ENCODE results near the gene FASN. TPM values are rescaled to one million over a fixed set of nuclear protein-coding genes. Genes with fewer than 3 reads are reported as not detected.

FASN gene
- total RNA-seq, 1 experiment from 2014 or later = 433 TPM

DNA sequence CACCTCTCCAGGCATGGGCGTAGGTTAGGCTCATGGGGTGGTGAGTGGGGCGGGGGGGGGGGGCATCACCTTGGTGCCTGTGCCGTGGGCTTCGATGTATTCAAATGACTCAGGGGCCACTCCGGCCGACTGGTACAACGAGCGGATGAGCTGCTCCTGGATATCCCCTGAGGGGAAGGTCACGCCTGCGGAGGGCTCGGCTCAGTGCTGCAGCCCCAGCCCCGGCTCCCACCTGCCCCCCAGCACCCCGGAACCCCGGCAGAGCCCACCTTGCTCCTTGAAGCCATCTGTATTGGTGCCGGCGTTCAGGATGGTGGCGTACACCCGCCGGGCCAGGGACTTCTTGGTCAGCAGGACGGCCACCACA lies 5.4 kb downstream of the FASN start:
- H3K56ac ChIP-seq (ENCODE audit: insufficient read length, low read depth, low read length) = no peak overlapping the region
- H3K36me3 Mint-ChIP-seq (ENCODE audit: insufficient read depth in 1 of 3, low read depth in 3 of 3) = peaks cover 22 to 68% (median 59%) of the 10 kb centered on the region in 3 experiments; a peak in 6 of 7 replicates
- H3K27me3 Mint-ChIP-seq (ENCODE audit: low read depth) = no peaks in the 10 kb centered on the region
- H3K23ac ChIP-seq (ENCODE audit: insufficient read length, low read depth, low read length) = no peak overlapping the region
- H2BK20ac ChIP-seq (ENCODE audit: low read depth, low read length, poor library complexity, severe bottlenecking) = no peak overlapping the region
- no peak overlapping the region for H3K4ac ChIP-seq (ENCODE audit: low read depth, low read length)
- H3K4me1 Mint-ChIP-seq = peaks cover 1 to 10% of the 10 kb centered on the region in 2 experiments; a peak in 2 of 4 replicates
- H4K5ac ChIP-seq (ENCODE audit: insufficient read length, low read depth, low read length) = no peak overlapping the region
- no peak overlapping the region for H3K27ac ChIP-seq (ENCODE audit: insufficient read length, low read depth, low read length)
- H3K27me3 ChIP-seq (ENCODE audit: insufficient read depth, low read length) = no peaks in the 10 kb centered on the region
- no peaks in the 10 kb centered on the region for H3K9me3 ChIP-seq (ENCODE audit: control insufficient read depth, low read depth, low read length)
- WGBS (ENCODE audit: extremely low coverage, insufficient read length, low lambda C conversion rate) = no CpG with 5 or more reads among the region's 20 CpGs
- H3K9me3 Mint-ChIP-seq = no peaks in the 10 kb centered on the region
- H2BK12ac ChIP-seq (ENCODE audit: insufficient read length, low read depth, low read length) = no peak overlapping the region
- no peak overlapping the region for H4K91ac ChIP-seq (ENCODE audit: insufficient read length, low read depth, low read length)
- no peak overlapping the region for H3K4me3 Mint-ChIP-seq
- no peak overlapping the region for H3K27ac Mint-ChIP-seq
- no peak for DNase-seq
- no peaks in the 10 kb centered on the region for H4K20me1 ChIP-seq (ENCODE audit: control insufficient read depth, insufficient read depth, insufficient read length)
- peaks cover 20% of the 10 kb centered on the region; the same call in 1 of the 2 replicates for H3K79me2 ChIP-seq (ENCODE audit: insufficient read depth, low read length)
- no peak overlapping the region for H2AFZ ChIP-seq (ENCODE audit: low read length)
- H3K79me1 ChIP-seq (ENCODE audit: insufficient read depth, low read depth, low read length, poor library complexity, severe bottlenecking) = peaks cover 13% of the 10 kb centered on the region
- no peak overlapping the region for H2BK5ac ChIP-seq (ENCODE audit: insufficient read length, low read length)
- no peak overlapping the region for H3K4me2 ChIP-seq (ENCODE audit: insufficient read depth, insufficient read length, low read length)
- no peak overlapping the region for H3K9ac ChIP-seq (ENCODE audit: extremely low read depth, insufficient read length, low read length)
- no peak overlapping the region for H3K18ac ChIP-seq (ENCODE audit: insufficient read length, low read depth, low read length)
- no peaks in the 10 kb centered on the region for H3K4me1 ChIP-seq (ENCODE audit: insufficient read depth, low read length)
- peaks cover 8% of the 10 kb centered on the region for H3K23me2 ChIP-seq (ENCODE audit: insufficient read length, low read depth, low read length, poor library complexity, severe bottlenecking)
- H2BK120ac ChIP-seq (ENCODE audit: low read depth, low read length, poor library complexity, severe bottlenecking) = no peak overlapping the region
- no peak overlapping the region for H2BK15ac ChIP-seq (ENCODE audit: low read depth, low read length)
- no peak overlapping the region for H4K8ac ChIP-seq (replicated peaks; ENCODE audit: insufficient read length, low read depth, low read length)
- TF ChIP-seq, protein P1, sequence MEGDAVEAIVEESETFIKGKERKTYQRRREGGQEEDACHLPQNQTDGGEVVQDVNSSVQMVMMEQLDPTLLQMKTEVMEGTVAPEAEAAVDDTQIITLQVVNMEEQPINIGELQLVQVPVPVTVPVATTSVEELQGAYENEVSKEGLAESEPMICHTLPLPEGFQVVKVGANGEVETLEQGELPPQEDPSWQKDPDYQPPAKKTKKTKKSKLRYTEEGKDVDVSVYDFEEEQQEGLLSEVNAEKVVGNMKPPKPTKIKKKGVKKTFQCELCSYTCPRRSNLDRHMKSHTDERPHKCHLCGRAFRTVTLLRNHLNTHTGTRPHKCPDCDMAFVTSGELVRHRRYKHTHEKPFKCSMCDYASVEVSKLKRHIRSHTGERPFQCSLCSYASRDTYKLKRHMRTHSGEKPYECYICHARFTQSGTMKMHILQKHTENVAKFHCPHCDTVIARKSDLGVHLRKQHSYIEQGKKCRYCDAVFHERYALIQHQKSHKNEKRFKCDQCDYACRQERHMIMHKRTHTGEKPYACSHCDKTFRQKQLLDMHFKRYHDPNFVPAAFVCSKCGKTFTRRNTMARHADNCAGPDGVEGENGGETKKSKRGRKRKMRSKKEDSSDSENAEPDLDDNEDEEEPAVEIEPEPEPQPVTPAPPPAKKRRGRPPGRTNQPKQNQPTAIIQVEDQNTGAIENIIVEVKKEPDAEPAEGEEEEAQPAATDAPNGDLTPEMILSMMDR (conservative IDR thresholded peaks at IDR 0.05) = no peak
- H3T11ph ChIP-seq (ENCODE audit: low read length) = no peak overlapping the region
- no peak overlapping the region for H2AK5ac ChIP-seq (ENCODE audit: insufficient read length, low read length)
- H3K14ac ChIP-seq (ENCODE audit: insufficient read depth, low read length) = no peak overlapping the region

All from H9 (cell line).